ENCODE measurements around the gene MACF1.

Gene MACF1

GRCh38 chr1:39173119-39173994, 31.1 kb upstream of the MACF1 start:
- Mint-ChIP-seq H3K4me3 (no peak overlapping the region), H3K9me3 (no peaks in the 10 kb centered on the region), H3K36me3 (no peaks in the 10 kb centered on the region), H3K4me1 (no peaks in the 10 kb centered on the region), H3K27ac (no peak overlapping the region)
- DNase-seq (ENCODE audit: low spot score in 2 of 2), result no peak
- no peak for ATAC-seq

- Mint-ChIP-seq H3K4me1 (no peaks in the 10 kb centered on the region), H3K4me3 (no peak overlapping the region), H3K36me3 (no peaks in the 10 kb centered on the region), H3K9me3 (no peaks in the 10 kb centered on the region), H3K27ac (no peak overlapping the region)
- DNase-seq (ENCODE audit: low spot score in 2 of 2) (no peak), ATAC-seq (no peak)
Observed at GRCh38 chr1:39173995-39174380, 30.5 kb upstream of the MACF1 start.

GRCh38 chr1:39174390-39175081, 30.0 kb upstream of the MACF1 start:
- no peaks in the 10 kb centered on the region for H3K36me3 Mint-ChIP-seq
- no peaks in the 10 kb centered on the region for H3K4me1 Mint-ChIP-seq
- no peaks in the 10 kb centered on the region for H3K9me3 Mint-ChIP-seq

GRCh38 chr1:39177706-39178105, 26.8 kb upstream of the MACF1 start:
- Mint-ChIP-seq H3K4me3 (no peak overlapping the region), H3K9me3 (no peaks in the 10 kb centered on the region), H3K4me1 (no peaks in the 10 kb centered on the region), H3K36me3 (no peaks in the 10 kb centered on the region), H3K27ac (no peak overlapping the region)
- DNase-seq (ENCODE audit: low spot score in 2 of 2) (no peak), ATAC-seq (no peak)

More at GRCh38 chr1:39174390-39175081, 30.0 kb upstream of the MACF1 start:
- ATAC-seq (no peak), DNase-seq (ENCODE audit: low spot score in 2 of 2) (no peak)
- no peak overlapping the region for H3K27ac Mint-ChIP-seq
- no peak overlapping the region for H3K4me3 Mint-ChIP-seq

- Mint-ChIP-seq H3K4me3 (no peak overlapping the region), H3K9me3 (no peaks in the 10 kb centered on the region), H3K36me3 (peaks cover 4% of the 10 kb centered on the region), H3K27ac (no peak overlapping the region), H3K4me1 (peaks cover 11% of the 10 kb centered on the region)
- ATAC-seq, result no peak
- DNase-seq (ENCODE audit: low spot score in 2 of 2), result no peak
Observed at GRCh38 chr1:39178541-39179431, 25.7 kb upstream of the MACF1 start.

GRCh38 chr1:39181311-39181710, 23.2 kb upstream of the MACF1 start:
- Mint-ChIP-seq H3K27ac (peak overlapping the region; percentile 46), H3K4me3 (no peak overlapping the region), H3K4me1 (peaks cover 36% of the 10 kb centered on the region), H3K9me3 (no peaks in the 10 kb centered on the region), H3K36me3 (peaks cover 15% of the 10 kb centered on the region)
- DNase-seq (ENCODE audit: low spot score in 2 of 2) (no peak), ATAC-seq (no peak)

GRCh38 chr1:39182804-39183203, 21.7 kb upstream of the MACF1 start:
- Mint-ChIP-seq H3K4me3 (no peak overlapping the region), H3K9me3 (no peaks in the 10 kb centered on the region), H3K27ac (peak overlapping the region; percentile 96), H3K4me1 (peaks cover 49% of the 10 kb centered on the region), H3K36me3 (peaks cover 21% of the 10 kb centered on the region)
- ATAC-seq (no peak), DNase-seq (ENCODE audit: low spot score in 2 of 2) (no peak)

GRCh38 chr1:39183503-39184353, 20.8 kb upstream of the MACF1 start:
- peak overlapping the region; percentile 57 for H3K4me3 Mint-ChIP-seq
- peak overlapping the region; percentile 96 for H3K27ac Mint-ChIP-seq
- ATAC-seq, result peak; percentile 89
- DNase-seq (ENCODE audit: low spot score in 2 of 2), result peak; percentile 45 to 78
- peaks cover 21% of the 10 kb centered on the region for H3K36me3 Mint-ChIP-seq
- H3K9me3 Mint-ChIP-seq, result no peaks in the 10 kb centered on the region
- peaks cover 53% of the 10 kb centered on the region for H3K4me1 Mint-ChIP-seq

GRCh38 chr1:39184354-39184818, 20.1 kb upstream of the MACF1 start:
- H3K4me1 Mint-ChIP-seq, result peaks cover 57% of the 10 kb centered on the region
- H3K4me3 Mint-ChIP-seq, result peak overlapping the region; percentile 57

GRCh38 chr1:39187275-39188046, 17.0 kb upstream of the MACF1 start:
- H3K27ac Mint-ChIP-seq, result peak overlapping the region; percentile 96
- peak overlapping the region; percentile 57 for H3K4me3 Mint-ChIP-seq
- no peaks in the 10 kb centered on the region for H3K9me3 Mint-ChIP-seq
- ATAC-seq (no peak), DNase-seq (ENCODE audit: low spot score in 2 of 2) (no peak)
- peaks cover 28% of the 10 kb centered on the region for H3K36me3 Mint-ChIP-seq
- peaks cover 85% of the 10 kb centered on the region for H3K4me1 Mint-ChIP-seq

More at GRCh38 chr1:39184354-39184818, 20.1 kb upstream of the MACF1 start:
- Mint-ChIP-seq H3K36me3 (peaks cover 21% of the 10 kb centered on the region), H3K27ac (peak overlapping the region; percentile 96), H3K9me3 (no peaks in the 10 kb centered on the region)
- ATAC-seq (no peak), DNase-seq (ENCODE audit: low spot score in 2 of 2) (no peak)

GRCh38 chr1:39189592-39190041, 14.9 kb upstream of the MACF1 start:
- H3K36me3 Mint-ChIP-seq, result peaks cover 29% of the 10 kb centered on the region
- no peaks in the 10 kb centered on the region for H3K9me3 Mint-ChIP-seq
- DNase-seq (ENCODE audit: low spot score in 2 of 2) (no peak), ATAC-seq (no peak)
- peak overlapping the region; percentile 21 for H3K4me3 Mint-ChIP-seq
- peaks cover 83% of the 10 kb centered on the region for H3K4me1 Mint-ChIP-seq
- H3K27ac Mint-ChIP-seq, result peak overlapping the region; percentile 96

- peak overlapping the region; percentile 96 for H3K27ac Mint-ChIP-seq
- no peaks in the 10 kb centered on the region for H3K9me3 Mint-ChIP-seq
- H3K4me1 Mint-ChIP-seq, result peaks cover 83% of the 10 kb centered on the region
Observed at GRCh38 chr1:39190096-39190495, 14.4 kb upstream of the MACF1 start.

GRCh38 chr1:39194398-39195051, 10.0 kb upstream of the MACF1 start:
- Mint-ChIP-seq H3K4me3 (peak overlapping the region; percentile 74), H3K9me3 (no peaks in the 10 kb centered on the region), H3K4me1 (peaks cover 69% of the 10 kb centered on the region), H3K27ac (peak overlapping the region; percentile 96), H3K36me3 (peaks cover 17% of the 10 kb centered on the region)
- DNase-seq (ENCODE audit: low spot score in 2 of 2) (no peak), ATAC-seq (no peak)

More at GRCh38 chr1:39190096-39190495, 14.4 kb upstream of the MACF1 start:
- DNase-seq (ENCODE audit: low spot score in 2 of 2), result no peak
- H3K36me3 Mint-ChIP-seq, result peaks cover 29% of the 10 kb centered on the region
- no peak for ATAC-seq
- peak overlapping the region; percentile 21 for H3K4me3 Mint-ChIP-seq

Measured in stimulated activated effector memory CD8-positive, alpha-beta T cell treated with anti-CD3 and anti-CD28 coated beads, Interleukin-12 subunit alpha, Interleukin-12 subunit beta, amount 100 ng/mL, for 72 hours (primary cell).